ENCODE measurements around the gene TDP1. TPM values are rescaled to one million over a fixed set of nuclear protein-coding genes. Genes with fewer than 3 reads are reported as not detected.

Gene TDP1
- total and polyA plus RNA-seq, 10 donors: 5.9 to 31.2 (median 24.2) TPM

GRCh38 chr14:89926694-89927093 lies 29.0 kb upstream of the TDP1 start:
- H3K9me3 ChIP-seq: no peaks in the 10 kb centered on the region
- H3K4me3 ChIP-seq: no peak overlapping the region
- no peaks in the 10 kb centered on the region for H3K27me3 ChIP-seq (replicated peaks in 1 of 7)
- no peak for DNase-seq
- H3K36me3 ChIP-seq: peaks cover 0 to 42% (median 0%) of the 10 kb centered on the region in 6 donors
- WGBS, 5 donors: 20 to 73% (median 42%) methylated on average over 1 of the region's 1 CpG
- TF ChIP-seq POLR2AphosphoS5 (IDR thresholded peaks at IDR 0.05): no peak
- no peak for TF ChIP-seq CTCF (IDR thresholded peaks at IDR 0.05 in 8 of 11, conservative IDR thresholded peaks at IDR 0.05 in 3 of 11)
- no peak for TF ChIP-seq POLR2A (IDR thresholded peaks at IDR 0.05)
- H3K4me1 ChIP-seq: no peaks in the 10 kb centered on the region
- intact Hi-C loops (cut with DNase I; ENCODE audit: low total_unique reads): no loop called here
- no peak overlapping the region for H3K27ac ChIP-seq

- intact Hi-C loops (cut with DNase I; ENCODE audit: low total_unique reads): no loop called here
- Histone ChIP-seq H3K27ac (no peak overlapping the region), H3K4me3 (no peak overlapping the region), H3K4me1 (no peaks in the 10 kb centered on the region), H3K9me3 (no peaks in the 10 kb centered on the region), H3K36me3 (peaks cover 0 to 48% (median 0%) of the 10 kb centered on the region in 6 donors), H3K27me3 (replicated peaks in 1 of 7) (no peaks in the 10 kb centered on the region)
- no peak for DNase-seq
- TF ChIP-seq POLR2AphosphoS5 (IDR thresholded peaks at IDR 0.05): no peak
- TF ChIP-seq POLR2A (IDR thresholded peaks at IDR 0.05): no peak
- TF ChIP-seq CTCF (IDR thresholded peaks at IDR 0.05 in 8 of 11, conservative IDR thresholded peaks at IDR 0.05 in 3 of 11): no peak
- WGBS, 5 donors: 83 to 92% (median 90%) methylated on average over 13 of the region's 13 CpGs
Measured at GRCh38 chr14:89927186-89927865, 28.4 kb upstream of the TDP1 start.

GRCh38 chr14:89933002-89933401 lies 22.7 kb upstream of the TDP1 start:
- no peak overlapping the region for H3K27ac ChIP-seq
- H3K9me3 ChIP-seq: no peaks in the 10 kb centered on the region
- TF ChIP-seq POLR2A (IDR thresholded peaks at IDR 0.05): no peak
- no peak for TF ChIP-seq CTCF (IDR thresholded peaks at IDR 0.05 in 8 of 11, conservative IDR thresholded peaks at IDR 0.05 in 3 of 11)
- TF ChIP-seq POLR2AphosphoS5 (IDR thresholded peaks at IDR 0.05): no peak
- no peaks in the 10 kb centered on the region for H3K4me1 ChIP-seq
- intact Hi-C loops (cut with DNase I; ENCODE audit: low total_unique reads): no loop called here
- H3K27me3 ChIP-seq (replicated peaks in 1 of 7): no peaks in the 10 kb centered on the region
- DNase-seq: no peak
- 77 to 92% (median 87%) methylated on average over 6 of the region's 6 CpGs for WGBS, 5 donors
- peaks cover 0 to 42% (median 0%) of the 10 kb centered on the region in 6 donors for H3K36me3 ChIP-seq
- no peak overlapping the region for H3K4me3 ChIP-seq

GRCh38 chr14:89936654-89937185 lies 19.0 kb upstream of the TDP1 start:
- no peak overlapping the region for H3K27ac ChIP-seq
- intact Hi-C loops (cut with DNase I; ENCODE audit: low total_unique reads): no loop called here
- peaks cover 0 to 18% (median 0%) of the 10 kb centered on the region in 6 donors for H3K36me3 ChIP-seq
- TF ChIP-seq CTCF (IDR thresholded peaks at IDR 0.05 in 8 of 11, conservative IDR thresholded peaks at IDR 0.05 in 3 of 11): no peak
- no peak for TF ChIP-seq POLR2AphosphoS5 (IDR thresholded peaks at IDR 0.05)
- TF ChIP-seq POLR2A (IDR thresholded peaks at IDR 0.05): no peak
- no peaks in the 10 kb centered on the region for H3K27me3 ChIP-seq (replicated peaks in 1 of 7)
- WGBS, 5 donors: 54 to 77% (median 61%) methylated on average over 3 of the region's 3 CpGs
- no peaks in the 10 kb centered on the region for H3K4me1 ChIP-seq
- DNase-seq: no peak
- no peak overlapping the region for H3K4me3 ChIP-seq
- no peaks in the 10 kb centered on the region for H3K9me3 ChIP-seq

All from spleen (tissue), 11 donors.